Lung (tissue), 16 donors: Measurements from ENCODE around the gene NECAP2. TPM values are rescaled to one million over a fixed set of nuclear protein-coding genes. Genes with fewer than 3 reads are reported as not detected.

ENCODE experiments used
- ATAC-seq: fragments of 200-7000 bp; cut with Tn5 transposase; one replicate; pipeline ENCODE4 v1.9.1; 2020; ENCODE audit warnings: moderate number of reproducible peaks; ENCODE audit not compliant: insufficient read depth, low FRiP score
- DNase-seq, 3 donors: peaks; one replicate each; pipeline ENCODE4 v3.0.0-alpha.2; 2013 to 2017
- H3K27ac ChIP-seq, 2 donors: one replicate each; pipeline ENCODE4 v1.5.1; 2013; ENCODE audit warnings: mild to moderate bottlenecking in 2 of 2, moderate library complexity in 2 of 2, control low read depth in 1 of 2, inconsistent platforms in 1 of 2, low read depth in 1 of 2, low read length in 1 of 2
- H3K27me3 ChIP-seq, 3 donors: one replicate each; pipeline ENCODE4 v1.5.1; 2013; ENCODE audit warnings: low read length in 2 of 3; ENCODE audit not compliant: control insufficient read depth in 3 of 3, insufficient read depth in 3 of 3
- H3K36me3 ChIP-seq, 4 donors: one replicate each; pipeline ENCODE4 v1.5.1; 2013; ENCODE audit warnings: low read length in 4 of 4, mild to moderate bottlenecking in 1 of 4, moderate library complexity in 1 of 4; ENCODE audit not compliant: control insufficient read depth in 4 of 4, insufficient read depth in 4 of 4
- H3K4me1 ChIP-seq, 5 donors: one replicate each; pipeline ENCODE4 v1.5.1; 2013; ENCODE audit warnings: low read length in 5 of 5, mild to moderate bottlenecking in 2 of 5, moderate library complexity in 1 of 5; ENCODE audit not compliant: control insufficient read depth in 5 of 5, insufficient read depth in 5 of 5
- H3K4me3 ChIP-seq: one replicate; pipeline ENCODE4 v1.5.1; 2013; ENCODE audit warnings: mild to moderate bottlenecking, control low read depth, moderate library complexity
- H3K9ac ChIP-seq, 2 donors: one replicate each; pipeline ENCODE4 v1.5.1; 2013; ENCODE audit warnings: low read length in 2 of 2, control low read depth in 1 of 2; ENCODE audit not compliant: insufficient read depth in 1 of 2
- H3K9me3 ChIP-seq, 4 donors: one replicate each; pipeline ENCODE4 v1.5.1; 2013; ENCODE audit warnings: low read length in 3 of 4, mild to moderate bottlenecking in 1 of 4, moderate library complexity in 1 of 4; ENCODE audit not compliant: control insufficient read depth in 4 of 4, insufficient read depth in 3 of 4
- CTCF ChIP-seq: IDR thresholded peaks from 2 replicates; pipeline ENCODE4 v1.5.1; 2012; ENCODE audit warnings: mild to moderate bottlenecking; ENCODE audit errors: control extremely low read depth, extremely low read depth
- WGBS, 2 donors: extraction: QIAGEN DNeasy Blood & Tissue Kit; methylation state at CpG; one replicate each; pipeline ENCODE4 v1.1.7; 2013; 5-methylcytosine and 5-hydroxymethylcytosine counted together
- long read RNA-seq, 5 donors: transcript quantifications; one replicate each; lab custom pipeline, GENCODE V29; 2026
- polyA plus RNA-seq, 2 donors: library from polyadenylated mRNA; stranded (reverse); fragments of 200-250 nt; gene quantifications; one replicate each; pipeline ENCODE4 v1.2.1, GENCODE V29; 2013
- total RNA-seq, 2 donors: library from RNA; depleted of rRNA in 1 of 2; stranded (reverse); fragments of >200 nt in 1 of 2; gene quantifications; one replicate each; pipeline ENCODE4 v1.2.1, GENCODE V29; 2014 to 2021
- donor health status: control.
- donor health status: control.
- donor health status: Bipolar disorder and iron deficiency.
- donor health status: healthy.
- donor health status: DM: yes; HTN: yes; CAD: no.

Gene NECAP2, protein sequence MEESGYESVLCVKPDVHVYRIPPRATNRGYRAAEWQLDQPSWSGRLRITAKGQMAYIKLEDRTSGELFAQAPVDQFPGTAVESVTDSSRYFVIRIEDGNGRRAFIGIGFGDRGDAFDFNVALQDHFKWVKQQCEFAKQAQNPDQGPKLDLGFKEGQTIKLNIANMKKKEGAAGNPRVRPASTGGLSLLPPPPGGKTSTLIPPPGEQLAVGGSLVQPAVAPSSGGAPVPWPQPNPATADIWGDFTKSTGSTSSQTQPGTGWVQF
- total RNA-seq: 10 to 100 TPM; 74.7 to 79.0 TPM
- 10 to 100 TPM; 42.8 to 83.8 TPM for polyA plus RNA-seq
- long read RNA-seq, donor 1, transcript NECAP2-201 (8 exons, 2,070 nt): major isoform, 21 of 36 reads
- long read RNA-seq, donor 1, transcript NECAP2-211 (2 exons, 550 nt): minor isoform, 6 of 36 reads
- long read RNA-seq, donor 1, partial matches to known transcripts: 7 of 36 reads
- long read RNA-seq, donor 1, other reads (novel, unspliced or antisense): 0 of 36 reads
- long read RNA-seq, donor 2, transcript NECAP2-201 (8 exons, 2,070 nt): major isoform, 5 of 22 reads
- long read RNA-seq, donor 2, partial matches to known transcripts: 7 of 22 reads
- long read RNA-seq, donor 2, other reads (novel, unspliced or antisense): 5 of 22 reads
- long read RNA-seq, donor 3, full-length matches to known transcripts: 18 of 28 reads
- long read RNA-seq, donor 3, partial matches to known transcripts: 5 of 28 reads
- long read RNA-seq, donor 3, other reads (novel, unspliced or antisense): 5 of 28 reads
- long read RNA-seq, donor 4, transcript NECAP2-201 (8 exons, 2,070 nt): major isoform, 6 of 39 reads
- long read RNA-seq, donor 4, partial matches to known transcripts: 22 of 39 reads
- long read RNA-seq, donor 4, other reads (novel, unspliced or antisense): 6 of 39 reads
- long read RNA-seq, donor 5, transcript NECAP2-211 (2 exons, 550 nt): minor isoform, 8 of 44 reads
- long read RNA-seq, donor 5, transcript NECAP2-201 (8 exons, 2,070 nt): major isoform, 20 of 44 reads
- long read RNA-seq, donor 5, partial matches to known transcripts: 0 of 44 reads
- long read RNA-seq, donor 5, other reads (novel, unspliced or antisense): 14 of 44 reads

DNA sequence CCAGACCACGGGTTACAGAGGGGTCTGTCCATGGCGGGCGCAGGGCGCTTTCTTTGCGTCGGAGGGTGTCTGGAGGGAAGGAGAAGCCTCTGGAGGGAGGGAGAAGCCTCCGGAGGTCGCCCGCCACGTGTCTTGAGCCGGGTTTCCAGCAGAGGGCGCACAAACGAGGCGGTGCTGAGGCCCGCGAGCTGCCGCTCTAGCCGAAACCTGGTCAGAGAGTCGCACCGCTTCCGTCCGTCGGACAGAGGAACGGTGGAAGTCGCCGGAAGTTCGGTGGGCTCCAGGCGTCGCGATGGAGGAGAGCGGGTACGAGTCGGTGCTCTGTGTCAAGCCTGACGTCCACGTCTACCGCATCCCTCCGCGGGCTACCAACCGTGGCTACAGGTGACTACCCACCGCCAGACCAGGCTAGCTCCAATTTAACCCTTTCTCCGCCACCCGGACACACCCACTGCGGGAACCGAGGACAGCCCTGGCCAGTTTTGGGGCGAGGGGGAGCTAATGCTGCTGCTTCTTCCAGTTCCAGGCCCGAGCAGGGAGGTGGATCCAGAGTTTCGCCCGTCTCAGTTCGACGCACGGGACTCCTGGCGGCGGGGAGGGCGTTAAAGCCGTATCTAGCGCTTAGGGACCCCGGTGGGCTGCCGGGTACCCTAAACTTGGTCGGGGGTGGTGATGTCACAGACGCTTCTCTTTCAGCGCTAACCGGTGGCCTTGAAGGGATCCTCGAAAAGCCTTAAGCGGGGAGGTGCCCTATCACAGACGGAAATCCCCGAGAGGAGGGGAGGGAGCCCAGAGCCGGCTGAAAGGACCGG lies at the start of gene NECAP2:
Gene NECAP2 (plus strand): TSS at position 255 of the 812 bp plus-strand sequence. CDS start 38 bp downstream, at position 293.
- peaks cover 4 to 26% (median 16%) of the 10 kb centered on the region in 4 donors for H3K36me3 ChIP-seq
- peak within 1 kb of the TSS; percentile 95 for H3K4me3 ChIP-seq
- 0% methylated on average over 63 to 68 of the region's 68 CpGs for WGBS, 2 donors
- H3K4me1 ChIP-seq: peaks cover 0 to 13% (median 5%) of the 10 kb centered on the region in 5 donors
- peak; percentile 92 for ATAC-seq
- no peaks in the 10 kb centered on the region for H3K27me3 ChIP-seq
- peak within 1 kb of the TSS; percentile 58 to 93 for H3K9ac ChIP-seq
- peak; percentile 81 for TF ChIP-seq CTCF
- H3K27ac ChIP-seq: peak within 1 kb of the TSS; percentile 56 to 82
- DNase-seq: peak; percentile 93 to 97 (median 95)
- H3K9me3 ChIP-seq: no peaks in the 10 kb centered on the region

- Histone ChIP-seq H3K4me1 (peaks cover 4 to 34% (median 15%) of the 10 kb centered on the region in 5 donors), H3K27ac (peak overlapping the region in 1 of 2 donors; percentile 26), H3K36me3 (peaks cover 0 to 23% (median 10%) of the 10 kb centered on the region in 4 donors), H3K9me3 (no peaks in the 10 kb centered on the region), H3K4me3 (no peak overlapping the region), H3K9ac (no peak overlapping the region), H3K27me3 (no peaks in the 10 kb centered on the region)
- 34 to 65% methylated on average over 3 of the region's 3 CpGs for WGBS, 2 donors
- no peak for TF ChIP-seq CTCF
- DNase-seq: no peak
- ATAC-seq: no peak
These were observed 49.1 kb upstream of the NECAP2 start for GRCh38 chr1:16391411-16391810.

- 78 to 79% methylated on average over 21 of the region's 21 CpGs for WGBS, 2 donors
- DNase-seq (no peak), ATAC-seq (no peak)
- H3K4me3 ChIP-seq: no peak overlapping the region
- H3K27me3 ChIP-seq: no peaks in the 10 kb centered on the region
- peak overlapping the region in 1 of 2 donors; percentile 37 for H3K27ac ChIP-seq
- H3K4me1 ChIP-seq: peaks cover under 1 to 35% (median 7%) of the 10 kb centered on the region in 5 donors
- H3K9me3 ChIP-seq: no peaks in the 10 kb centered on the region
- no peak for TF ChIP-seq CTCF
- H3K36me3 ChIP-seq: peaks cover 0 to 36% (median 12%) of the 10 kb centered on the region in 4 donors
- no peak overlapping the region for H3K9ac ChIP-seq
These were observed 47.6 kb upstream of the NECAP2 start for GRCh38 chr1:16392740-16393569.
